ENCODE measurements around the gene NACAD.

Gene NACAD

GRCh38 chr7:45112648-45113047 lies 23.9 kb upstream of the NACAD start:
- DNase-seq: no peak

GRCh38 chr7:45111298-45112223 lies 22.8 kb upstream of the NACAD start, which contains the start of gene TBRG4:
Gene TBRG4 (minus strand): TSS chr7:45111697. CDS start chr7:45109237, 2,460 bp downstream.
- DNase-seq: peak; percentile 87

GRCh38 chr7:45108863-45109262 lies 20.1 kb upstream of the NACAD start:
- DNase-seq: no peak

- DNase-seq: no peak
Measured at GRCh38 chr7:45107356-45107755, 18.6 kb upstream of the NACAD start.

- DNase-seq: no peak
Measured at GRCh38 chr7:45106820-45107219, 18.1 kb upstream of the NACAD start.

GRCh38 chr7:45105588-45106188 lies 16.9 kb upstream of the NACAD start:
- DNase-seq: no peak

GRCh38 chr7:45104844-45105587 lies 16.2 kb upstream of the NACAD start:
- no peak for DNase-seq

- DNase-seq: no peak
Measured at GRCh38 chr7:45103958-45104843, 15.4 kb upstream of the NACAD start.

- DNase-seq: no peak
Measured at GRCh38 chr7:45102785-45103712, 14.3 kb upstream of the NACAD start.

GRCh38 chr7:45101748-45102147 lies 13.0 kb upstream of the NACAD start:
- no peak for DNase-seq

- no peak for DNase-seq
Measured at GRCh38 chr7:45100761-45101480, 12.2 kb upstream of the NACAD start.

- no peak for DNase-seq
Measured at GRCh38 chr7:45099891-45100760, 11.4 kb upstream of the NACAD start.

- DNase-seq: no peak
Measured at GRCh38 chr7:45098983-45099839, 10.4 kb upstream of the NACAD start.

GRCh38 chr7:45092931-45093235 lies 4.1 kb upstream of the NACAD start:
- no peak for DNase-seq

GRCh38 chr7:45092100-45092930 lies 3.5 kb upstream of the NACAD start:
- no peak for DNase-seq

GRCh38 chr7:45089341-45089891 lies 647 bp upstream of the NACAD start:
- DNase-seq: peak; percentile 95

GRCh38 chr7:45088146-45088701 lies 545 bp downstream of the NACAD start:
- DNase-seq: no peak

Data from NCI-H1105 treated with DMSO at 0.1 percent for 48 hours (cell line).